ENCODE results near the gene CNTNAP2. TPM values are rescaled to one million over a fixed set of nuclear protein-coding genes. Genes with fewer than 3 reads are reported as not detected.

Gene CNTNAP2
- total RNA-seq, 4 donors from 2014 or later, result not detected

GRCh38 chr7:148121847-148122246 is 2005.2 kb downstream of the CNTNAP2 start:
- Histone ChIP-seq H3K36me3 (no peaks in the 10 kb centered on the region), H3K9me3 (no peaks in the 10 kb centered on the region), H3K4me1 (no peaks in the 10 kb centered on the region), H3K4me3 (no peak overlapping the region), H3K27ac (no peak overlapping the region), H3K27me3 (no peaks in the 10 kb centered on the region)
- intact Hi-C loops (cut with DNase I; ENCODE audit: low total_unique reads) (no loop called here), in situ Hi-C loops (cut with MboI; ENCODE audit: low sequenced_read_pairs in 4 of 4) (no loop called here)
- DNase-seq (no peak), ATAC-seq (no peak)
- TF ChIP-seq CTCF (IDR thresholded peaks at IDR 0.05 in 4 of 5, conservative IDR thresholded peaks at IDR 0.05 in 1 of 5), result no peak
- TF ChIP-seq POLR2A (IDR thresholded peaks at IDR 0.05), result no peak

- no peaks in the 10 kb centered on the region for H3K9me3 ChIP-seq
- no peaks in the 10 kb centered on the region for H3K27me3 ChIP-seq
- intact Hi-C loops (cut with DNase I; ENCODE audit: low total_unique reads), result no loop called here
- H3K27ac ChIP-seq, result no peak overlapping the region
- no peak overlapping the region for H3K4me3 ChIP-seq
- ATAC-seq, result no peak
- no peak for DNase-seq
- no peaks in the 10 kb centered on the region for H3K4me1 ChIP-seq
- TF ChIP-seq POLR2A (IDR thresholded peaks at IDR 0.05) (no peak), CTCF (IDR thresholded peaks at IDR 0.05 in 4 of 5, conservative IDR thresholded peaks at IDR 0.05 in 1 of 5) (no peak)
- in situ Hi-C loops (cut with MboI; ENCODE audit: low sequenced_read_pairs in 4 of 4), result no loop called here
- no peaks in the 10 kb centered on the region for H3K36me3 ChIP-seq
These were observed 2007.9 kb downstream of the CNTNAP2 start for GRCh38 chr7:148124477-148124876.

- no peak for DNase-seq
- H3K4me1 ChIP-seq, result no peaks in the 10 kb centered on the region
- H3K27ac ChIP-seq, result no peak overlapping the region
- H3K9me3 ChIP-seq, result no peaks in the 10 kb centered on the region
- intact Hi-C loops (cut with DNase I; ENCODE audit: low total_unique reads), result no loop called here
- no peaks in the 10 kb centered on the region for H3K36me3 ChIP-seq
- no peak for ATAC-seq
- in situ Hi-C loops (cut with MboI; ENCODE audit: low sequenced_read_pairs in 4 of 4), result no loop called here
- TF ChIP-seq POLR2A (IDR thresholded peaks at IDR 0.05) (no peak), CTCF (IDR thresholded peaks at IDR 0.05 in 4 of 5, conservative IDR thresholded peaks at IDR 0.05 in 1 of 5) (no peak)
- H3K27me3 ChIP-seq, result no peaks in the 10 kb centered on the region
- no peak overlapping the region for H3K4me3 ChIP-seq
These were observed 2010.8 kb downstream of the CNTNAP2 start for GRCh38 chr7:148127374-148127773.

- Histone ChIP-seq H3K27me3 (no peaks in the 10 kb centered on the region), H3K9me3 (no peaks in the 10 kb centered on the region), H3K36me3 (no peaks in the 10 kb centered on the region), H3K4me3 (no peak overlapping the region), H3K4me1 (no peaks in the 10 kb centered on the region), H3K27ac (no peak overlapping the region)
- DNase-seq (no peak), ATAC-seq (no peak)
- intact Hi-C loops (cut with DNase I; ENCODE audit: low total_unique reads) (no loop called here), in situ Hi-C loops (cut with MboI; ENCODE audit: low sequenced_read_pairs in 4 of 4) (no loop called here)
- TF ChIP-seq POLR2A (IDR thresholded peaks at IDR 0.05) (no peak), CTCF (IDR thresholded peaks at IDR 0.05 in 4 of 5, conservative IDR thresholded peaks at IDR 0.05 in 1 of 5) (no peak)
These were observed 2012.4 kb downstream of the CNTNAP2 start for GRCh38 chr7:148129023-148129422.

- Histone ChIP-seq H3K9me3 (no peaks in the 10 kb centered on the region), H3K4me3 (no peak overlapping the region), H3K27me3 (no peaks in the 10 kb centered on the region), H3K4me1 (no peaks in the 10 kb centered on the region), H3K36me3 (no peaks in the 10 kb centered on the region), H3K27ac (no peak overlapping the region)
- in situ Hi-C loops (cut with MboI; ENCODE audit: low sequenced_read_pairs in 4 of 4) (no loop called here), intact Hi-C loops (cut with DNase I; ENCODE audit: low total_unique reads) (no loop called here)
- DNase-seq (no peak), ATAC-seq (no peak)
- TF ChIP-seq POLR2A (IDR thresholded peaks at IDR 0.05) (no peak), CTCF (IDR thresholded peaks at IDR 0.05 in 4 of 5, conservative IDR thresholded peaks at IDR 0.05 in 1 of 5) (no peak)
These were observed 2018.5 kb downstream of the CNTNAP2 start for GRCh38 chr7:148135116-148135515.

Data from gastrocnemius medialis (tissue), 4 donors.